Memory B cell (primary cell): Measurements from ENCODE around the gene UTF1.

ENCODE experiments used
- ATAC-seq: fragments of 150-1000 bp; cut with Tn5 transposase; 2 replicates; pipeline ENCODE4 v1.10.0; 2021; ENCODE audit warnings: low read depth, mild to moderate bottlenecking, moderate library complexity
- DNase-seq, 2 donors: peaks; one replicate each; pipeline ENCODE4 v3.0.0; 2022; ENCODE audit warnings: low spot score in 2 of 2
- H3K27ac Mint-ChIP-seq: one replicate; pipeline ENCODE4 v1.8.0; 2022; ENCODE audit warnings: mild to moderate bottlenecking, moderate library complexity, mixed read lengths
- H3K27me3 Mint-ChIP-seq: one replicate; pipeline ENCODE4 v1.8.0; 2022; ENCODE audit warnings: mixed read lengths
- H3K36me3 Mint-ChIP-seq: one replicate; pipeline ENCODE4 v1.8.0; 2022; ENCODE audit warnings: mild to moderate bottlenecking, mixed read lengths
- H3K4me1 Mint-ChIP-seq: one replicate; pipeline ENCODE4 v1.8.0; 2022; ENCODE audit warnings: mixed read lengths
- H3K4me3 Mint-ChIP-seq: one replicate; pipeline ENCODE4 v1.8.0; 2022; ENCODE audit warnings: mild to moderate bottlenecking, moderate library complexity, mixed read lengths
- H3K9me3 Mint-ChIP-seq: one replicate; pipeline ENCODE4 v1.8.0; 2022; ENCODE audit warnings: mixed read lengths

The UTF1 gene

DNA sequence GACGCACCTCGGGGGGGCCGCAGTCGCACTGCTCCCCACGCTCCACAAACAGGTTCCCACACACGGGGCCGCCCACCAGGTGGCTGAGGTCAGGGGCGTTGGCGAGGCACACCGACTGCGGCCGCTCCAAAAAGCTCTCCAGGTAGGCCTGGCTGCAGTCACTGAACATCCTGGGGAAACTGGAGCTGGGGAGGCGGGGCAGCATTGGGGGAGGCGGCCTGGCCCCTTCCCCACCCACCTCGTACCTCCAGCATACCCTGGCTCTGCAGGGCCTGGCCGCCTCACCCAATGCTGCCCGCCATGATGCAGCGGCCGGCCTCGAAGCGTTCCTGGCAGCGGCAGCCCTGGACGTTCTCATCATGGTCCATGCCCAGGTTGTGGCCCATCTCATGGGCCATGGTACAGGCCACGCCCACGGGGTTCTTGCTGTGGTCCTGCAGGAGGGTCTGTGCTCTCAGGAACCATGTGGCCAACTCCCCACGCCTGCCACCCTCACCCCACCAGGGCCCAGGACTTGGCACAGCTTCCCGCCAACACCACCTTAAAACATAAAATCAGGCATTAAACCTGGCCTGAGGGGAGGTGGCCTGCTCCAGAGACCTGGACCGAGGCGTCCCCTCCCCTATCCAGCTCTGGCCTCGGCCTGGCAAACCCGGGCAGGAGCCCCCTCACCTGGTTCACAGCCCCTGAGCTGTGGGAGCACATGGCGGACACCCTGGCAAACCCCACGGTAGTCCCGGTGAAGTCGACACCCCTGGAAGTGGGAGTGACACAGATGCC lies 41.7 kb downstream of the UTF1 start:
- H3K4me3 Mint-ChIP-seq = no peak overlapping the region

DNA sequence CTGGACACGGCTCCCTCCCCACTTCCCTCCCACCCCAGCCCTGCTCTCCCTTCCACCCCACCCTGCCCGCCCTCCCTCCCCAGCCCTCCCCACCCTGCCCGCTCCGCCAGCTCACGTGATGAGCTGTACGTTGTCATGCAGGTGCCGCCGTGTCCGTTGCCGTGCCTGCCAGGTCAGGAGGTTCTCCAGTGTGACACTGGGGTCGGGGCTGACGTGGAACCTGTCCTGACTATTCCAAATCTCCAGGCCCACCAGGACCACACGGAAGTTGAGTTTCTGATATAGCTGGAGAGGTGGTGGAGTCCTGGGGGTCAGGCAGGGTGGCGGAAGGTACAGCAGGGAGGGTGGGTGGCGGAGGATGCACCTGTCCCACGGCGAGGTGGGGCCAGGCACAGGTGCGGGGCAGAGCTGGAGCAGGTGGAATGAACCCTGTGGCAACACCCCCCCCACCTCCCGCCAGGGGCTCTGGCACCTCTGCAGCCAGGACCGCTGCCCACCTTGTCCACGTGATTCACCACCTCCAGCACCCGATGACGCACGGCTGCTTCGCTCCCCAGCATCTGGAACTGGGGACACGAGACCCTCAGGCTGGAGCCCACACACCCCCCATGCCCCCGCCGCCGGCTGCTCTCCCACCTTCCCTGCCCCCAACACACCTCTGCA lies 42.4 kb downstream of the UTF1 start:
- Mint-ChIP-seq H3K27me3 (no peaks in the 10 kb centered on the region), H3K4me3 (no peak overlapping the region), H3K36me3 (peaks cover 6% of the 10 kb centered on the region), H3K27ac (peak overlapping the region; percentile 31), H3K4me1 (peaks cover under 1% of the 10 kb centered on the region), H3K9me3 (no peaks in the 10 kb centered on the region)
- ATAC-seq = no peak
- no peak for DNase-seq

More for the DNA sequence above, 41.7 kb downstream of the UTF1 start:
- no peak for DNase-seq
- H3K27ac Mint-ChIP-seq = peak overlapping the region; percentile 31
- no peaks in the 10 kb centered on the region for H3K4me1 Mint-ChIP-seq
- no peaks in the 10 kb centered on the region for H3K27me3 Mint-ChIP-seq
- peaks cover 6% of the 10 kb centered on the region for H3K36me3 Mint-ChIP-seq
- H3K9me3 Mint-ChIP-seq = no peaks in the 10 kb centered on the region
- no peak for ATAC-seq

DNA sequence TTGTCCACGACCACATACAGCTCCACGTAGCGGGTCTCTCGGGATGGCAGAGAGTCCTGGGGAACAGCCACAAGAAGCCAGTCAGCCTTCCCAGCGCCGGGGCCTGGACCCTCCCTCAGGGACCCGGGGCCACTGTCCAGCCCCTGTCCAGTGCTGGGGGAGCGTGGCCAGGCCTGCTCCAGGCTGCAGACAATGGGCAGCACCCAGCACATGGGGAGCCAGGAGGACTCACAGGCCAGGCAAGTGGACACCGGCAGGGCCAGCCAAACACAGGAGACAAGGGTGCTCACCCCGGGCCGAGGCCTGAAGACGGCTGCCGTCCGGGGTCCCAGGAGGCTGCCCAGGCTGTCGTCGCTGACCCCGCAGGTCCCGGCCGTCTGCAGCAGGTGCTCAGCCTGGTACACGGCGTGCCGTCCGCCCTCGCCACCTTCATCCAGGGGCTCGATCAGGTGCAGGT lies 43.0 kb downstream of the UTF1 start:
- no peaks in the 10 kb centered on the region for H3K9me3 Mint-ChIP-seq
- H3K36me3 Mint-ChIP-seq = peaks cover 6% of the 10 kb centered on the region
- ATAC-seq (no peak), DNase-seq (no peak)
- peak overlapping the region; percentile 97 for H3K27ac Mint-ChIP-seq
- peaks cover 5% of the 10 kb centered on the region for H3K4me1 Mint-ChIP-seq
- H3K4me3 Mint-ChIP-seq = no peak overlapping the region
- no peaks in the 10 kb centered on the region for H3K27me3 Mint-ChIP-seq

DNA sequence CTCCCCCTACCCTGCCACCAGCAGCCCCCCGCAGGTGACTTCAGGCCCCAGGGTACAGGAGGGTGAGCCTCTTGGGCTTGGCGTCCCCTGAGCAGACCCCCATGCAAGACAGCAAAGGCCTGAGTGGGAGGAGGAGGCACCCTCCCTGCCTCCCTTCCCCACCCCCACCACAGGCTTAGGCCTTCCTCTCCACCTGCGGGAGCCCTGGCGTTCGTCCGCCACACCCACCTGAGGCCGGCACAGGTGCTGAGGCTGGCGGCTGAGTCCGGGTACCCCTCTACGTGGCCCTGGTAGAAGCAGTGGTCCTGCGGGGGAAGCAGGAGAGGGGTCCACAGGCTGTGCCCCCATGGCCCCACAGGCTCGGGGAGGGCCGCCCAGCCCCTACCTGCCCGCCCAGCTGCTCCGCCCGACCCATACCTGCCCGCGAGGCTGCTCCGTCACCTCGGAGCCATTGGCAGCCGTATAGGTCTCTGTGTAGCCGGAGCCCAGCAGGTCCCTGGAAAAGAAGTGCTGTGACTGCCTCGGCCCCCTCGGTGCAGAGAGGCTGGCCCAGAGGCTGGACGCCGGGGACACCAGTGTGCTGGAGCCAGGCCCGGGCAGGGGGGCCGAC lies 43.6 kb downstream of the UTF1 start:
- H3K36me3 Mint-ChIP-seq = peaks cover 6% of the 10 kb centered on the region
- ATAC-seq (no peak), DNase-seq (no peak)
- H3K27ac Mint-ChIP-seq = peak overlapping the region; percentile 97
- no peak overlapping the region for H3K4me3 Mint-ChIP-seq
- H3K9me3 Mint-ChIP-seq = no peaks in the 10 kb centered on the region
- H3K4me1 Mint-ChIP-seq = peaks cover 12% of the 10 kb centered on the region
- H3K27me3 Mint-ChIP-seq = no peaks in the 10 kb centered on the region

DNA sequence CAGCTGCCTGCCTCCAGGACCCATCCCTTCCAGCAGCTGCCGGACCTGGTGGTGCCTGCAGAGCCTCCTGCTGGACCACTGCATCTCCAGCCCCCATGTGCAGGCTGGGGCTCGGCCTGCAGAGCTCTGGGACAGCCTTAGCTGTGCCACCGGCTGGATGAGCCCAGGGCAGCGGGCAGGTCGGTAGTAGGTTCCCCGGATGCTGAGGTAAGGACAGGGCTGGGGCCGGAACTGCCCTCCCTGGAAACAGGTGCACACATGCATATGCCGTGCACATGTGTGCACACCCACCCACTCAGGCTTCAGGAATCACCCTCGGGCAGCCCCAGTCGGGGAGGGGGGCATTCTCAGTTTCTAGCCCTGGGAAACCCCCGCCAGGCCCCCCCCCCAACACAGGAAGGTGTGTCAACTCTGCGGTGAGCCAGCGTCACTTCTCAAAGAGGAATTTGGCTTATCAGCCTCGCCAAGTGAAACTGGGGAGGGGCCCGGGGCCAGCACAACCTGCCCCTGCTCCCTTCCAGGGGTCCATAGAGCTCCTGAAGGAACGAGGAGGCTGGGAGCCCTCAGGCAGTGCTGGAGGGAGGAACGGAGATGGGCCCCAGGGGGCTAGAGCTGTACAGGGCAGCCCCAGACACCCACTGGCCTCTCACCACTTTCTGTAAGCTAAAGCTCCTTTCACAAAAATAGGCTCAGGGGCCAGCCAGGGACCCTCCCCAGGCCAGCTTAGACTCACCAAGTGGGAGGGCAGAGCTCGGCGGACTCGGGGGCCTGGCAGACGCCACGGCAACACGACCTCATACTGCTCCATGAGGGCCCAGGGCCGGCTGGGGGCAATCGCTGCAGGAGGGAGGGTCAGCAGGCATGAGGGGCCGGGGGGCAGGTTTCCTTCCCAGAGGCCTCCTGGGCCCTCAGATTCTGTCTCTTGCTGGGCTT lies 45.0 kb downstream of the UTF1 start:
- DNase-seq (peak; percentile 73 to 75), ATAC-seq (peak; percentile 68)
- Mint-ChIP-seq H3K4me1 (peaks cover 21% of the 10 kb centered on the region), H3K9me3 (no peaks in the 10 kb centered on the region), H3K27me3 (no peaks in the 10 kb centered on the region), H3K27ac (peak overlapping the region; percentile 97), H3K36me3 (peaks cover 6% of the 10 kb centered on the region), H3K4me3 (peak overlapping the region; percentile 90)

DNA sequence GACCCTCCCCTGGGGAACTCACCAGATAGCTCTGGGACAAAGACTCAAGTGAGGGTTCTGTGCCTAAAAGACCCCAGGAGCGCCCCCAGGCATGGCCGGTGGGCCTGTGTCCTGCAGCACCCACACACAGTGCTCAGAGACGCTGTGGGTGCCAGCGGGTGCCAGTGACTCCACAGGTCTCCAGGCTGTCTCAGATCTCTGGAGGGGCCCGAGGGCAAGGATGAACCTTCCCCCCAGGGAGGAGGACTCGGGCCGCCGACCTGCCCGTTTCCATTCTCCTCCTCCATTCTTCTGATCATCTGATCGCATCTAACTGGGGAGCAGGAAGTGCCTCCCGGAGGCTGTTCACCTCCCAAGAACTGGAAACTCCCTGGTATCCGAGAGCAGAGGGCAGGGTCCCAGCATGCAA lies 45.7 kb downstream of the UTF1 start:
- H3K4me3 Mint-ChIP-seq = peak overlapping the region; percentile 90
- H3K36me3 Mint-ChIP-seq = peaks cover 10% of the 10 kb centered on the region
- DNase-seq = peak in 1 of 2 donors; percentile 63
- H3K27ac Mint-ChIP-seq = peak overlapping the region; percentile 97
- H3K9me3 Mint-ChIP-seq = no peaks in the 10 kb centered on the region
- ATAC-seq = peak; percentile 40
- no peaks in the 10 kb centered on the region for H3K27me3 Mint-ChIP-seq
- H3K4me1 Mint-ChIP-seq = peaks cover 23% of the 10 kb centered on the region

DNA sequence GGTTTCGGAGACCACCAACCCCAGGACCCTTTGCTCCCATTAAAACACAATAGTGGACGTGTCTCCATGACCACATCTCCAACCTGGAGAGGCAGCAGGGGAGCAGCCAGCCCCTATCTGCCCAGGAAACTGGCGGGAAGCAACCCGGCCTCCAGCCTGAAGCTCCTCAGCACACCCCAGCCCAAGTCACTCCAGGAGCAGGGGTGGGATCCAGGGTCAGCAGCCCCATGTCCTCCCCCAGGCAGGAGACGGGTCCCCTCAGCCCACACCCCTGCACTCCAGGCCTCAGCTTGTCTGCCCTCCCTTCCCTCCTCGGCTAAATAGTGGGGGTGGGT lies 46.0 kb downstream of the UTF1 start:
- ATAC-seq = no peak
- no peak for DNase-seq
- Mint-ChIP-seq H3K9me3 (no peaks in the 10 kb centered on the region), H3K4me1 (peaks cover 23% of the 10 kb centered on the region), H3K27me3 (no peaks in the 10 kb centered on the region), H3K27ac (peak overlapping the region; percentile 97), H3K4me3 (peak overlapping the region; percentile 90), H3K36me3 (peaks cover 10% of the 10 kb centered on the region)

DNA sequence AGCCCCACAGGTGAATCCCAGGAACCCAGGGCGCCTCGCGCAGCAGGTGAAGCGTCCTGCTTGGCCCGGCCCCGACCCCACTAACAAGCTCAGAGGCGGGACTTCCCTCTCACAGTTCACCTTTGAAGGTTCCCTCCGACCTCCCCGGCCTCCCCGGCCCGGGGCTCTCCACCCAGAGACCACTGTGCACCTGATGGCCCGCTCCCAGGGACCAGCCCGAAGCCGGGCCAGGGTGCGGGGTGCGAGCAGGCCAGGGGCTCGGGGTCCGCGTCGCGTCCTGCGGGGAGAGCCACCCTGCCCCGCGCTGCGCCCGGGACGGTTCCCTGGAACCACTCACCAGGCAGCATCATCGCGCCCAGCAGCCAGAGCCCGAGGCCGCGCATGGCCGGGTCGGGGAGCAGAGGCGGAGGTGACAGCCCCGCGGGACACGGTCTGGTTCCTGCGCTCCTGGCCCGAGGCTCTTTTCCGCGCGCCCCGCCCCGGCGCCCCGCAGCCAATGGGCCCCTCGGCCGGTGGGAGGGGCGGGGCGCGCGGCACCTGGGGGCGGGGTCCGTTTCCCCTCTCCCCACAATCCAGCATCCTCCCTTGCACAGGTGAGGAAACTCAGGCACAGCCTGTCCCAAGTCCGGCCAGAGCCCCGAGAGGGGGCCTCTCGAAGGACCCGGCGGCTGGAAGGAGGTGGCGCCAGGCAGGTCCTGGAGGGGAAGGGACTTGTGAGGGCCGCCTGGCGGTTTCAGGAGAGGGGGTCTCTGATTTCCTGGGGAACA lies 46.6 kb downstream of the UTF1 start, which contains the start of gene ADAM8:
ADAM8 (minus strand) TSS at position 434 of the 767 bp plus-strand sequence; CDS start at position 383, 51 bp downstream.
- peak within 1 kb of the TSS; percentile 97 for H3K27ac Mint-ChIP-seq
- no peaks in the 10 kb centered on the region for H3K9me3 Mint-ChIP-seq
- H3K4me1 Mint-ChIP-seq = peaks cover 23% of the 10 kb centered on the region
- DNase-seq = peak; percentile 70 to 76
- peaks cover 11% of the 10 kb centered on the region for H3K36me3 Mint-ChIP-seq
- no peaks in the 10 kb centered on the region for H3K27me3 Mint-ChIP-seq
- peak; percentile 53 for ATAC-seq
- H3K4me3 Mint-ChIP-seq = peak within 1 kb of the TSS; percentile 90

DNA sequence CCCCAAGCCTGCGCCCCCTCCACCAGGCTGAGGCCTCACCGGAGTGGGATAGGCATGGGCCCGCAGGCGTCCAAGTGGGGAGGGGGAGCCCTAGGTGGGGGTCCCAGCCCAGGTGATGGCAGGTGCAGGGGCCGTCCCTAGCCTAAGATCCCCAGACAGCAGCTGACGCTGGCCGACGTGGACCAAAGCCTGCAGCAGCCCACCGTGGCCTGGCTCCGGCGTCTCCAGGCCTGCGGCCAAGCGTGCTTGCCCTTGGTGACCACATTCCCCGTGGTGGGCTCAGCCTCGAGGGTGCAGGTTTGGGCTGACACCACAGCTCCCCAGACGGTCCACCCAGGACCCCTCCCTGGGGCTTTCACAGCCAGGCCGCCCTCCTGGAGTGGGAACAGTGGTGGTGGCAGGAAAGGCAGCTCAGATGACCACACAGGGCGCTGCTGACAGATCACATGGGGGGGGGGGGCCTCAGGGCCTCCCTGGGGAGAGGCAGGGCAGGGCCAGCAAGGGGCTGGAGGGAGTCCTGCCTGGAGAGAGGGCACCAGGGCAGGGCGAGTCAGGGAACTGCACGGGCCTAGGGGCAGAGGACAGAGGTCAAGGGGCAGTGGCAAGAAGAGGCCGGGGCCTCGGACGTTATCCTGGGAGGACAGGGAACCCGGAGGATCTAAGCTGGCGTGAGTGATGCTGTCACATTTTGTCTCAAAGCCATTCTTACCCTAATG lies 47.4 kb downstream of the UTF1 start:
- no peak for DNase-seq
- peaks cover 23% of the 10 kb centered on the region for H3K4me1 Mint-ChIP-seq
- H3K36me3 Mint-ChIP-seq = peaks cover 8% of the 10 kb centered on the region
- no peak for ATAC-seq
- no peaks in the 10 kb centered on the region for H3K27me3 Mint-ChIP-seq
- no peaks in the 10 kb centered on the region for H3K9me3 Mint-ChIP-seq
- peak overlapping the region; percentile 82 for H3K4me3 Mint-ChIP-seq
- H3K27ac Mint-ChIP-seq = peak overlapping the region; percentile 91

DNA sequence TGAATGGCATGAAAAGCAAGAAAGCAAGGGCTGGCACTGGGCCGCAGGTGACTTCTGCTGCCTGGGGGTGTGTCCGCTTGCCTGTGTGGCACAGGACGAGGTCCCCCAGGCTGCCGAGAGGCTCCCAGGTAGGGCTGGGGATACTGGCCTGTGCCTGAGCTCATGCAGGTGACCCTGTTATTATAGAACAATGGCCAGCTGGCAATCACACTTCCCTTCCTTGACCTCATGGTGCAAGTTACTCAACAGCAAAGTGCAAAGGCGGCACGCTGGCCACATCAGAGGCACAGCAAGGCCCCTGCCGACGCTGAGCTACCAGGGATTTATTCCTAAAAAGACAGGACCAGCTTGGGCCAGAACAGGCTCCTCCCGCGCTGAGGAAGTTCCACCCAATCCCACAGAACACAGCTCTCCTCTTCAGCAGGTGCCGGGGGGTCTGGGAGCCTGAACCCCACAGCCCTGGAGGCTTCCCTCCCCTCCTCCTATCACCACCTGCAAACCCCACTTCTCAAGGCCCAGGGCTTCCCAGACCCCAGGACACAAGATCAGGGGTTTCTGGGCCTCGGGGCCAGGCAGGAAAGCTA lies 48.1 kb downstream of the UTF1 start:
- H3K4me3 Mint-ChIP-seq = peak overlapping the region; percentile 82
- H3K36me3 Mint-ChIP-seq = peaks cover 8% of the 10 kb centered on the region
- DNase-seq (no peak), ATAC-seq (no peak)
- no peaks in the 10 kb centered on the region for H3K27me3 Mint-ChIP-seq
- no peaks in the 10 kb centered on the region for H3K9me3 Mint-ChIP-seq
- peak overlapping the region; percentile 91 for H3K27ac Mint-ChIP-seq
- peaks cover 23% of the 10 kb centered on the region for H3K4me1 Mint-ChIP-seq

DNA sequence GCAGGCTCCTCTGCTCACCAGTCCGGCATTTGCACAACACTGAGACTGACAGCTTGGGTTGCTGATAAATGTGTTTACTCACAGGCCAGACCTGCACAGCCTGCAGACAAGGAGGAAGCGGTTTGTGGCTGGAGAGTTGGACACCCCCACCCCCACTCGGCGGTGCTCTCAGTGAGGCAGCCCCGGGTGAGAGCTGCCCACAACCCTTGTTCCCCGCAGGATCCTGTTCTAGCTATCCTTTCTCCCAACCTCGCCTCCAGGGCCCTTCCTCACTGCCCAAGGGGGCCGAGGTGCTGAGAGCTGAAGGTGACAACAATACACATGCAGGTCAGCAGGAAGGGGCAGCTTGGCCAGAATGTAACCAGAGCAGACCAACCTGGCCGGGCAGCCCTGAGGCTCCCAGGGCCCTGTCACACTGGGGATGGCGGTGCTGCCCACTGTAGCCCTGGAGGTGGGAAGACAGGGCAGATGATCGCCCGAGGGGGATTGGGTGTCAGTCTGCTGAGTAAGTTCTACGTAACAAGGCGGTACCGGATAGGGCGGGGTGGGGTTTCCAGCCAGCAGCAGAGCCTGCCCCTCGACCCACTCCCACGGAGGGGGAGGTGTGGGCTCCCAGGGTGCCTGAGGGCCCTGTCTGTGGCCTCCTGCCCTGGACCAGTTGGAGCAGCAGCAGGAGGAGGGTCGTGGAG lies 48.7 kb downstream of the UTF1 start:
- peak; percentile 24 for ATAC-seq
- Mint-ChIP-seq H3K9me3 (no peaks in the 10 kb centered on the region), H3K27ac (peak overlapping the region; percentile 91), H3K36me3 (peaks cover 11% of the 10 kb centered on the region), H3K4me1 (peaks cover 24% of the 10 kb centered on the region), H3K4me3 (peak overlapping the region; percentile 82), H3K27me3 (no peaks in the 10 kb centered on the region)
- DNase-seq = peak; percentile 54 to 55
